IMR-90 (cell line): ENCODE data around the gene CAV2. TPM values are rescaled to one million over a fixed set of nuclear protein-coding genes. Genes with fewer than 3 reads are reported as not detected.

Source experiments
- ATAC-seq: fragments of 200-7000 bp; cut with Tn5 transposase; 2 replicates; pipeline ENCODE4 v1.9.1; 2020; ENCODE audit warnings: low read depth, mild to moderate bottlenecking, moderate library complexity
- Bru-seq: library from RNA; stranded (reverse); fragments of 400-500 nt; gene quantifications from one replicate; lab custom pipeline; 2021; lab: Mats Ljungman, UMichigan
- BruChase-seq, 2 experiments: library from RNA; stranded (reverse); fragments of 400-500 nt; gene quantifications; one replicate each; lab custom pipeline; 2021; lab: Mats Ljungman, UMichigan
- BruUV-seq: library from RNA; stranded (reverse); fragments of 400-500 nt; replicated peaks from 2 replicates; lab custom pipeline; 2021; lab: Mats Ljungman, UMichigan
- CTCF ChIA-PET: fragments of 300-600 bp; formaldehyde crosslinking; extraction: SDS; loops from one replicate; lab custom pipeline; 2021; ENCODE audit warnings: antibody characterized with exemption; lab: Yijun Ruan, JAX
- POLR2A ChIA-PET: fragments of 300-600 bp; sonication (Branson Sonifier 250); formaldehyde crosslinking; loops from one replicate; lab custom pipeline; 2022; ENCODE audit warnings: antibody characterized with exemption; ENCODE audit not compliant: unreplicated experiment; lab: Charles Lee
- DNase-seq: peaks from one replicate; pipeline ENCODE4 v3.0.0; 2013
- H2AFZ ChIP-seq: replicated peaks from 2 replicates; pipeline ENCODE3; 2013; ENCODE audit warnings: low read length, mild to moderate bottlenecking; ENCODE audit not compliant: poor library complexity
- H2AK5ac ChIP-seq: 2 replicates; pipeline ENCODE4 v1.6.1; 2013; ENCODE audit warnings: low read depth, low read length, inconsistent platforms
- H2AK9ac ChIP-seq: replicated peaks from 2 replicates; pipeline ENCODE3; 2013; ENCODE audit warnings: mild to moderate bottlenecking, low read depth, low read length, moderate library complexity; ENCODE audit not compliant: poor library complexity
- H2BK120ac ChIP-seq: 2 replicates; pipeline ENCODE4 v1.6.1; 2013; ENCODE audit warnings: low read depth, low read length, inconsistent platforms
- H2BK15ac ChIP-seq: 3 replicates; pipeline ENCODE4 v1.6.1; 2013; ENCODE audit warnings: low read depth, low read length, inconsistent platforms
- H2BK20ac ChIP-seq: 2 replicates; pipeline ENCODE4 v1.6.1; 2013; ENCODE audit warnings: low read depth, mild to moderate bottlenecking, inconsistent platforms, low read length, moderate library complexity
- H2BK5ac ChIP-seq: 2 replicates; pipeline ENCODE4 v1.6.1; 2013; ENCODE audit warnings: mild to moderate bottlenecking, low read depth, low read length, inconsistent platforms; ENCODE audit not compliant: poor library complexity, severe bottlenecking
- H3K14ac ChIP-seq: replicated peaks from 2 replicates; pipeline ENCODE4 v1.6.1; 2013; ENCODE audit warnings: low read depth, low read length, inconsistent platforms
- H3K18ac ChIP-seq: 2 replicates; pipeline ENCODE4 v1.6.1; 2013; ENCODE audit warnings: low read depth, low read length, control low read depth
- H3K23ac ChIP-seq: 2 replicates; pipeline ENCODE4 v1.6.1; 2013; ENCODE audit warnings: low read depth, low read length, inconsistent platforms
- H3K27ac ChIP-seq: 2 replicates; pipeline ENCODE4 v1.5.1; 2013; ENCODE audit warnings: mild to moderate bottlenecking, control low read depth, low read length; ENCODE audit not compliant: insufficient read depth
- H3K27me3 ChIP-seq: 2 replicates; pipeline ENCODE4 v1.6.1; 2013; ENCODE audit warnings: low read length; ENCODE audit not compliant: control insufficient read depth, insufficient read depth
- H3K36me3 ChIP-seq: 2 replicates; pipeline ENCODE4 v1.6.1; 2013; ENCODE audit warnings: low read length, mixed read lengths; ENCODE audit not compliant: control insufficient read depth, insufficient read depth
- H3K4ac ChIP-seq: 2 replicates; pipeline ENCODE4 v1.6.1; 2013; ENCODE audit warnings: low read depth, low read length, inconsistent platforms
- H3K4me1 ChIP-seq: 2 replicates; pipeline ENCODE4 v1.6.1; 2013; ENCODE audit warnings: low read length, mixed read lengths; ENCODE audit not compliant: control insufficient read depth, insufficient read depth
- H3K4me2 ChIP-seq: 2 replicates; pipeline ENCODE4 v1.6.1; 2013; ENCODE audit warnings: low read depth, mild to moderate bottlenecking, control low read depth, low read length, moderate library complexity
- H3K4me3 ChIP-seq: 2 replicates; pipeline ENCODE4 v1.5.1; 2013; ENCODE audit warnings: low read depth, mild to moderate bottlenecking, control low read depth, low read length, moderate library complexity; ENCODE audit not compliant: insufficient read depth
- H3K56ac ChIP-seq: 2 replicates; pipeline ENCODE4 v1.6.1; 2013; ENCODE audit warnings: low read length, inconsistent platforms; ENCODE audit not compliant: insufficient read depth; ENCODE audit errors: extremely low read depth
- H3K79me1 ChIP-seq, 2 experiments: 2 replicates each; pipeline ENCODE4 v1.6.1; 2013; ENCODE audit warnings: low read length in 2 of 2, inconsistent platforms in 1 of 2, low read depth in 1 of 2
- H3K9ac ChIP-seq: 2 replicates; pipeline ENCODE4 v1.6.1; 2013; ENCODE audit warnings: low read depth, low read length, control low read depth
- H3K9me1 ChIP-seq: 2 replicates; pipeline ENCODE4 v1.6.1; 2013; ENCODE audit warnings: low read length, inconsistent platforms; ENCODE audit not compliant: insufficient read depth
- H3K9me3 ChIP-seq: 2 replicates; pipeline ENCODE4 v1.6.1; 2013; ENCODE audit warnings: low read length; ENCODE audit not compliant: control insufficient read depth, insufficient read depth
- H4K20me1 ChIP-seq: 2 replicates; pipeline ENCODE4 v1.6.1; 2013; ENCODE audit warnings: low read length, inconsistent platforms; ENCODE audit not compliant: insufficient read depth
- H4K5ac ChIP-seq: 2 replicates; pipeline ENCODE4 v1.6.1; 2013; ENCODE audit warnings: mild to moderate bottlenecking, low read depth, low read length, control low read depth
- H4K8ac ChIP-seq, 2 experiments: 2 replicates each; pipeline ENCODE4 v1.6.1; 2013; ENCODE audit warnings: low read depth in 2 of 2, low read length in 2 of 2, control low read depth in 1 of 2, inconsistent platforms in 1 of 2
- H4K91ac ChIP-seq: 2 replicates; pipeline ENCODE4 v1.6.1; 2013; ENCODE audit warnings: low read depth, low read length, inconsistent platforms; ENCODE audit not compliant: insufficient read depth
- ELK1 ChIP-seq: fragments of 150-350 bp; IDR thresholded peaks from 2 replicates; pipeline ENCODE4 v1.6.1; 2016; ENCODE audit warnings: low read depth, mild to moderate bottlenecking, low read length, moderate library complexity, borderline replicate concordance
- MAZ ChIP-seq: IDR thresholded peaks from 2 replicates; pipeline ENCODE4 v1.6.1; 2012; ENCODE audit warnings: low read depth, mild to moderate bottlenecking, low read length, improper control_type of control experiment, moderate library complexity, borderline replicate concordance
- USF2 ChIP-seq: fragments of 150-350 bp; IDR thresholded peaks from 2 replicates; pipeline ENCODE4 v1.6.1; 2017; ENCODE audit warnings: mild to moderate bottlenecking, antibody characterized with exemption, low read length, low read depth
- WGBS, 2 experiments: methylation state at CpG; one replicate each; pipeline versions ENCODE4 v1.1.5 to v1.1.7; 2013; ENCODE audit warnings: missing lambda C conversion rate in 2 of 2; ENCODE audit not compliant: insufficient read length in 1 of 2; ENCODE audit errors: extremely low coverage in 2 of 2; 5-methylcytosine and 5-hydroxymethylcytosine counted together
- dilution Hi-C: fragments of 300-500 bp; cut with HindIII; formaldehyde crosslinking; loops from one replicate; pipeline ENCODE4 v1.14.3; 2018; ENCODE audit warnings: low sequenced_read_pairs; ENCODE audit not compliant: unreplicated experiment
- in situ Hi-C: fragments of 300-500 bp; cut with MboI; formaldehyde crosslinking; loops from 3 replicates; pipeline ENCODE4 v1.14.3; 2019; ENCODE audit warnings: low sequenced_read_pairs, inconsistent platforms, mixed read lengths
- intact Hi-C: fragments of 100-400 bp; cut with micrococcal nuclease; formaldehyde crosslinking; loops from 2 replicates; pipeline ENCODE4 v1.10.0; 2022
- long read RNA-seq: library from polyadenylated mRNA; unstranded; transcript quantifications from one replicate; pipeline ENCODE4 v2.0.0, GENCODE V29; 2021; ENCODE audit not compliant: unreplicated experiment
- polyA plus RNA-seq, 3 experiments: library from polyadenylated mRNA; depleted of rRNA; stranded (reverse); fragments of >200 nt; gene quantifications; 2 replicates each; pipeline ENCODE4 v1.2.3, GENCODE V29; 2012; ENCODE audit warnings: low replicate concordance in 1 of 3
- total RNA-seq: library from RNA; depleted of rRNA; stranded (reverse); fragments of >200 nt; gene quantifications from 2 replicates; pipeline ENCODE4 v1.2.3, GENCODE V29; 2012; rRNA removed

CAV2 gene
- total RNA-seq (199 and 217 TPM in 2 replicates), polyA plus RNA-seq (2012; rRNA removed) (217 and 265 TPM in 2 replicates), Bru-seq, nascent RNA (percentile 95 among the genes with signal in this experiment), BruChase-seq, experiment 1, labeled RNA remaining after a 6-hour chase (percentile 95 among the genes with signal in this experiment), BruChase-seq, experiment 2, labeled RNA remaining after a 2-hour chase (percentile 97 among the genes with signal in this experiment)
- 110 and 169 TPM in 2 replicates for polyA plus RNA-seq (2012; cell fraction: cytosol; rRNA removed)
- polyA plus RNA-seq (2012; cell fraction: nucleus; rRNA removed; ENCODE audit: low replicate concordance), result 42.8 and 115 TPM in 2 replicates
- long read RNA-seq, transcript CAV2-203 (2 exons, 1,179 nt), result minor isoform, 9 of 479 reads
- long read RNA-seq, transcript CAV2-201 (3 exons, 3,301 nt), result major isoform, 434 of 479 reads
- long read RNA-seq, transcript CAV2-214 (2 exons, 787 nt), result minor isoform, 12 of 479 reads
- long read RNA-seq, transcript CAV2-202 (2 exons, 776 nt), result minor isoform, 8 of 479 reads
- long read RNA-seq, partial matches to known transcripts, result 0 of 479 reads
- long read RNA-seq, other reads (novel, unspliced or antisense), result 16 of 479 reads

- peak within 1 kb of the TSS; percentile 100 for H2AK5ac ChIP-seq
- BruUV-seq, result no TSS peak
- H2AK9ac ChIP-seq, result peak within 1 kb of the TSS; percentile 95
- H3K14ac ChIP-seq, result peak within 1 kb of the TSS; percentile 100
- in situ Hi-C loops, result no loop called here
- H3K36me3 ChIP-seq, result no peaks in the 10 kb centered on the region; the same call in 1 of the 2 replicates
- TF ChIP-seq MAZ (0 out of 2 replicates have a peak, but pooled peaks have one; percentile 19), USF2 (no peak), ELK1 (no peak)
- peak within 1 kb of the TSS; percentile 99 for H2BK120ac ChIP-seq
- H3K23ac ChIP-seq, result peak within 1 kb of the TSS; percentile 99
- ChIA-PET CTCF (no interaction called here), POLR2A (interaction anchor here (0.8 to 1.0 kb wide), 3 partner anchors 27 to 228 kb away, joined by 3 to 6 read pairs (median 3); no protein-coding TSS in a partner anchor)
- H4K8ac ChIP-seq, result peak within 1 kb of the TSS; percentile 90 to 99
- peak within 1 kb of the TSS; percentile 97 for H3K56ac ChIP-seq
- no peaks in the 10 kb centered on the region for H3K9me3 ChIP-seq
- H2BK20ac ChIP-seq, result peak within 1 kb of the TSS; percentile 98
- H3K9ac ChIP-seq, result peak within 1 kb of the TSS; percentile 96
- H4K91ac ChIP-seq, result peak within 1 kb of the TSS; percentile 97
- intact Hi-C loops, result loop anchor here (1.0 to 10.0 kb wide), 6 partner anchors 27 to 241 kb away; no protein-coding TSS in a partner anchor
- H2AFZ ChIP-seq, result peak within 1 kb of the TSS; percentile 95
- H3K9me1 ChIP-seq, result peaks cover 8% of the 10 kb centered on the region
- peak within 1 kb of the TSS; percentile 99 for H2BK5ac ChIP-seq
- H3K4ac ChIP-seq, result peak within 1 kb of the TSS; percentile 100
- no peaks in the 10 kb centered on the region for H4K20me1 ChIP-seq
- peak within 1 kb of the TSS; percentile 88 for H3K4me3 ChIP-seq
- WGBS, 2 experiments, result 0% methylated on average over 29 of the region's 86 CpGs; no CpG with 5 or more reads in 1 of the 2 experiments
- no peaks in the 10 kb centered on the region for H3K27me3 ChIP-seq
- peak within 1 kb of the TSS; percentile 99 for H4K5ac ChIP-seq
- peaks cover 15% of the 10 kb centered on the region for H3K4me1 ChIP-seq
- H3K4me2 ChIP-seq, result peak within 1 kb of the TSS; percentile 96
- H3K79me1 ChIP-seq, result peaks cover 9 to 31% of the 10 kb centered on the region in 2 experiments
- peak within 1 kb of the TSS; percentile 94 for H3K27ac ChIP-seq
- peak within 1 kb of the TSS; percentile 97 for H3K18ac ChIP-seq
- peak within 1 kb of the TSS; percentile 94 for H2BK15ac ChIP-seq
- DNase-seq, result peak; percentile 48
- peak; percentile 91 for ATAC-seq
- dilution Hi-C loops, result loop anchor here (25.0 kb wide), 1 partner anchor 237 kb away; no protein-coding TSS in a partner anchor
Measured at GRCh38 chr7:116499168-116500077, at the start of gene CAV2. TSS of gene CAV2 (plus strand) at chr7:116499738. CDS start at chr7:116499782, 44 bp downstream.
